ENCODE measurements around the gene SORBS1.

DNA sequence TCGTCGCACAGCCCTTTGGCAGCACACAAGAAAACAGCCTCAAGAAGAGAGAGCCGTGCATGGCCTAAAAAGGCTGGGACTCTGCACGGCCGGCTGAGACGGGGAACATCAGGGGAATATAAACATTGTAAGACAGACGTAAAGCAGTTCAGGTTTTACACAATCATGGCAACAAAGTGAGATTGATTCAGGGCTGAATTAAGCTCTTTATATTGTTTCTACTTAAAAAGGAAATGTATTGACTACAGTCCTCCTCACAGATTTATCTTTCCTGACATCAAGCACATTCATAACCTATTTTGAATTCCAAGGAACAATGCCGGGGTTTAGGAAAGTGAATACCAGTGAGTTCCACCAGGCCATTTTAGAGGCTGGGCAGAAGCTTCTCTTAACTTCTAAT lies 25.2 kb downstream of the SORBS1 start:
- TF ChIP-seq CTCF (conservative IDR thresholded peaks at IDR 0.05; ENCODE audit: low read length) = no peak
- TF ChIP-seq EZH2phosphoT487 (IDR thresholded peaks at IDR 0.05; ENCODE audit: borderline replicate concordance, low read depth, low read length) = no peak
